ES-I3 (cell line): ENCODE measurements around the gene ST6GAL2.

ENCODE experiments used
- H3K36me3 ChIP-seq: 2 replicates; pipeline ENCODE4 v1.6.1; 2013; ENCODE audit warnings: mild to moderate bottlenecking, low read length, control low read depth, moderate library complexity; ENCODE audit not compliant: insufficient read depth
- H3K4me1 ChIP-seq: 2 replicates; pipeline ENCODE4 v1.6.1; 2013; ENCODE audit warnings: mild to moderate bottlenecking, control low read depth, low read length; ENCODE audit not compliant: insufficient read depth
- H3K9ac ChIP-seq: 2 replicates; pipeline ENCODE4 v1.6.1; 2013; ENCODE audit warnings: low read depth, mild to moderate bottlenecking, low read length, moderate library complexity
- H3K9me3 ChIP-seq: 2 replicates; pipeline ENCODE4 v1.6.1; 2013; ENCODE audit warnings: mild to moderate bottlenecking, low read length, moderate library complexity; ENCODE audit not compliant: control insufficient read depth, insufficient read depth

Gene ST6GAL2

DNA sequence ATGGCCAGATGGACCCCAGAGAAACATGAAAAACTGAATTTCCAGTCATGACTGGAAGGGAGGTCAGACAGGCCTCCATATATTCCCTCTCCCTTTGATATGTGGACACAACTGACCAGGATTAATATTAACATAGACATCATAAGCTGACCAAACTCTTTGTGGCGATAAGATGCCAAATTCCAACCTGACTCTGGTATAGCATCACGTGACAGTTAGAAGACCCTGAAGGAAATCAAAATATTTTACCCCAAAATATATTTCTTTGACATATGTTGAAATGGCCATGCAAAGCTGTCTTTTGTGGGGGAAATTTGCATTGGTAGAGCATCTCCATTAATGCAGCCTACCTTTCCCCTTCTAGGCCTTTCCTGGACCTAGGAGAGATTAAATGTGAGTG lies 36.7 kb downstream of the ST6GAL2 start:
- Histone ChIP-seq H3K36me3 (no peaks in the 10 kb centered on the region), H3K9me3 (no peaks in the 10 kb centered on the region)

GRCh38 chr2:106847366-106847765 lies 38.6 kb downstream of the ST6GAL2 start:
- Histone ChIP-seq H3K9me3 (no peaks in the 10 kb centered on the region), H3K36me3 (no peaks in the 10 kb centered on the region), H3K4me1 (peaks cover 18% of the 10 kb centered on the region), H3K9ac (no peak overlapping the region)

More for the DNA sequence above, 36.7 kb downstream of the ST6GAL2 start:
- H3K4me1 ChIP-seq, result peaks cover 23% of the 10 kb centered on the region
- H3K9ac ChIP-seq, result no peak overlapping the region

GRCh38 chr2:106845716-106846115 lies 40.3 kb downstream of the ST6GAL2 start:
- no peak overlapping the region for H3K9ac ChIP-seq
- no peaks in the 10 kb centered on the region for H3K9me3 ChIP-seq
- peaks cover 8% of the 10 kb centered on the region; the same call in 1 of the 2 replicates for H3K4me1 ChIP-seq
- H3K36me3 ChIP-seq, result no peaks in the 10 kb centered on the region

GRCh38 chr2:106843910-106844250 lies 42.1 kb downstream of the ST6GAL2 start:
- Histone ChIP-seq H3K36me3 (no peaks in the 10 kb centered on the region), H3K9ac (no peak overlapping the region), H3K4me1 (peaks cover 8% of the 10 kb centered on the region; the same call in 1 of the 2 replicates), H3K9me3 (no peaks in the 10 kb centered on the region)

DNA sequence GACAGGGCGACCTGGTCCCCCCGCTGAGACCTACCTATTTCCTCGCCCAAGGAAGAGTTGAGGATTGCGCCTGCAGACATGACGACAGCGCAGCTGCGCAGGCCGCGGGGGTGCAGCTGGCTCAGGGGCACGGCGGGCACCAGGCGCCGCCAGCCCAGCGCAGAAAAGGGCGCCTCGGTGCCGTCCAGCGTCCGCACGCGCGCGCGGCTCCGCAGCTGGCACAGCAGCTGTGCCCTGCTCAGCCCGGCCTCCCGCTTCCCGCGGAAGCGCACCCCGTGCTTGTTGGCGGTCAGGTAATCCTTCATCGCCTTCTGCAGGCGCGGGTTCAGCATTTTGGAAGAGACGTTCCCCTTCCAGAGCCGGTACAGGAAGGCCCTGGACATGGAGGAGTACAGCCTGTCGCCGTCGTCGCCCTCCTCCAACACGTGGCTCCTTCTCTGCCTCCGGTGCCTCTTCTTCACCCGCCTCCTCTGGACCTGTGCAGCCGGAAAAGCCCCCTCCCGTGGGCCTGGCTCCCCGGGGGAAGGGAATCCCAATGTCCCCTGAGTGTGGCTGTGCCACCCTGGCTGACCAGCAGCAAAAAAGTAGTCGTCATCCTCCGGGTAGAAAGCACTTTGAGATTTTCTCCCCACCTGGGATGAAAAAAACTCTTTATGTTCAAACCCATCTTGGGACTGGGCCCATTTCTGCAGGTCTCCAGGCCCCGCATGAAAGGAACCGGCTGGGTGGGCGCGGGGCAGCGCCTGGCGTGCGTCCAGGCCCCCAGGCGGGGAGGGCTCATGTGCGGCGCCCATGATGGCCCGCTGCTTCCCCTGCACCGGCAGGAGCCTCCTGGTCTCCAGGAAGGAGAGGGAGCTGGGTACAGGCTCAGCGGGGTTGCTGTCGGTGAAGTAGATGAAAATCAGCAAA lies 42.7 kb downstream of the ST6GAL2 start:
- Histone ChIP-seq H3K4me1 (peaks cover 3% of the 10 kb centered on the region; the same call in 1 of the 2 replicates), H3K9me3 (no peaks in the 10 kb centered on the region), H3K36me3 (no peaks in the 10 kb centered on the region), H3K9ac (no peak overlapping the region)

DNA sequence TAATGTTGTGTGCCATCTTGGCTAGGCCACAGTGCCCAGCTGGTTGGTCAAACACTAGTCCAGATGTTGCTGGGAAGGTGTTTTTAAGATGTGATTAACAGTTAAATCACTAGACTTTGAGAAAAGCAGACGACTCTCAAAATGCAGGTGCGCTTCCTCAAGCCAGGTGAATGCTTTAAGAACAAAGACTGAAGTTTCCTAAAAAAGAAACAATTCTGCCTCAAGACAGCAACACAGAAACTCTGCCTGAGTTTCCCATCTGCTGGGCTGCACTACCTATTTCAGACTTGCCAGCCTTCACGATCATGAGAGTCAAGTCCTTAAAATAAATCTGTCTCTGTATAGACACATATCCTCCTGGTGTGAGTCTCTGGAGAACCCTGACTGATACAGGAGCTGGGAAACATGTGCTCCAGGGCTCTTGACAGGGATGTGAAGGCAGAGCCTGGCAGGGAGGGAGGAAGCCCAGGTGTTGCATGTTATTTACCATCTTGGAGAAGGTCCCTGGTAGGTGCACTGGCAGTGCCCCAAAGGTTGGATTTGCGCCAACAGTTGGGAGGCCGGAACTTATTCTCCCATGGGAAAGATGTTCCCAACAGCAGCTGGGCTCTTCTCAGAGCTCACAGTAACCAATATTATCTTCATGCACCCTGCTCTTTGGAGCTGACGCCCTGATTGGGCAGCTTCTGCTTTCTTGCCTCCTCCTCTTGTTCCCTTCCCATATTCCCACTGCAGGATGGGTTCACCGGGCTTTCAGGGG lies 43.9 kb downstream of the ST6GAL2 start:
- Histone ChIP-seq H3K9ac (no peak overlapping the region), H3K9me3 (no peaks in the 10 kb centered on the region), H3K36me3 (no peaks in the 10 kb centered on the region), H3K4me1 (no peaks in the 10 kb centered on the region; the same call in 1 of the 2 replicates)

DNA sequence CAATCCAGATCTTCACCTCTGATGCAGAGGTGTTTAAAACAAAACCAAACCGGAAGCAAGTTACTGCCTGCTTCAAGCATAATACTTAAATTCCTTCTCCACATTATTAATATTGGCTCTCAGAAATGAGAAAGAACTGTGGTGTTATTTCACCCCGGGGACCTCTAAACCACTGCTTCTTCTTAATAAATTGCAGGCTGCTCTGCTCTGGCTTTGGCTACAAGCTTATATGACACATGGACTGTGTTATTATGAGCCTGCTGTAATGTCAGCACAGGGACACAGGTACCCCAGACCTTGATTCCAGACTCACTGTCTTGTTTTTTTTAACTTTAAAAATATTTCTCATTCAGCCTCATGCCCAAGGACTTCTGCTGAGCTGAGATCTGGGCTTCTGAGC lies 45.1 kb downstream of the ST6GAL2 start:
- no peaks in the 10 kb centered on the region; the same call in 1 of the 2 replicates for H3K4me1 ChIP-seq
- H3K9ac ChIP-seq, result no peak overlapping the region
- no peaks in the 10 kb centered on the region for H3K36me3 ChIP-seq
- H3K9me3 ChIP-seq, result no peaks in the 10 kb centered on the region

DNA sequence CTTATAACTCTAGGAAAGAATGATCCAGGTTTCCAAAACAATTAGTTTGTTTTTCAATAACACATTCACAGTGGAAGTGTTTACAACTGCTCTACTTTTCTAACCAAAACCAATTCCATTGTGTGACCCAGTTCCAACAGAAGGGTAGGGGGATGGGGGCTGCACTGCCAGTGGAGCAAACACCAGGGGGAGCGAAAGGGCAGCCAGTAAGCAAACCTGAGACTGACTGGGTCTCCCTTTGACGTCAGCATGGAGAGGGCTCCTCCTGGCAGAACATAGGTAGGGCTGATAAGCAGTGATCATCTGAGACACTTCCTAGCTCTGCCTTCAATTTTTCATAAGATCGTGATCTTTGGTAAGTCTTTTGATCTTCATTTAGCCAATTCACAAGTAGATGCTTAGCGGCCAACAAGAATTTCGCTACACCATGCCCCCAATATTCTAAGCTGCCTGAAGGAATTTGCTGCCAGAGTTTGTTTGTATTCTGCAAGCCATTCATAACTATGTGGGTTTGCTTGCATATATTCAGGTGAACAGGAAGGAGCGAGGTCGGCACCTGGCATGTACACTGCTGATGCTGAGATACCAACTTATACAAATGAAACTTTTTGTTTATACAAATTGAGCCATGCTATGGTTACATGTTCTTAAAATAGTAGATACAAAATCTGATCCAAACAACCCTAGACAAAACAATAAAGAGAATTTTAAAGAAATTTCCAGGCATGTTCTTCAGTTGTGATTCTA lies 45.9 kb downstream of the ST6GAL2 start:
- H3K9me3 ChIP-seq, result no peaks in the 10 kb centered on the region
- H3K4me1 ChIP-seq, result no peaks in the 10 kb centered on the region; the same call in 1 of the 2 replicates
- H3K9ac ChIP-seq, result no peak overlapping the region
- no peaks in the 10 kb centered on the region for H3K36me3 ChIP-seq

- no peaks in the 10 kb centered on the region for H3K9me3 ChIP-seq
- H3K9ac ChIP-seq, result no peak overlapping the region
- H3K4me1 ChIP-seq, result no peaks in the 10 kb centered on the region; the same call in 1 of the 2 replicates
- H3K36me3 ChIP-seq, result no peaks in the 10 kb centered on the region
Measured at GRCh38 chr2:106833256-106833655, 52.7 kb downstream of the ST6GAL2 start.

- Histone ChIP-seq H3K4me1 (no peaks in the 10 kb centered on the region), H3K36me3 (no peaks in the 10 kb centered on the region), H3K9ac (no peak overlapping the region), H3K9me3 (no peaks in the 10 kb centered on the region)
Measured at GRCh38 chr2:106831816-106832569, 54.0 kb downstream of the ST6GAL2 start.

GRCh38 chr2:106831241-106831640 lies 54.7 kb downstream of the ST6GAL2 start:
- Histone ChIP-seq H3K9me3 (no peaks in the 10 kb centered on the region), H3K9ac (no peak overlapping the region), H3K4me1 (no peaks in the 10 kb centered on the region), H3K36me3 (no peaks in the 10 kb centered on the region)

- H3K9ac ChIP-seq, result no peak overlapping the region
Measured at GRCh38 chr2:106830191-106830590, 55.8 kb downstream of the ST6GAL2 start.

DNA sequence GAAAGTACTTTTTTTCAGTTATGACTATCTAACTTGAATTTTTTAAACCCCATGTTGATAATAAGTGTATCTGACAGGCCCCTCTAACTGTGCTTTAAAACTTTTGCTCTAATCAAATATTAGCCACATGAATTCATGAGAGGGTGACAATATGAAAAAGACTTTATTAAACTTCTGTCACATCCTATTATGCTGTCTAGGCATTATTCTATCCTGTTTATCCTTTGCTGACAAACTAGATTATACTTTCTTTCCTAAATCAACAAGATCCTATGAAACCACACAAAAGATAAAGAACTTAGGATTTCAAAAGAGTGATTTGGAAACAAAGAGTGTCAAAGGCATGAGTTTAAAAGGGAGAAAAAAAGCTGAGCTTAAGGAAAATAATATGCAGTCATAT lies 57.8 kb downstream of the ST6GAL2 start:
- no peaks in the 10 kb centered on the region for H3K4me1 ChIP-seq
- no peaks in the 10 kb centered on the region for H3K9me3 ChIP-seq
- no peak overlapping the region for H3K9ac ChIP-seq
- no peaks in the 10 kb centered on the region for H3K36me3 ChIP-seq

More at GRCh38 chr2:106830191-106830590, 55.8 kb downstream of the ST6GAL2 start:
- Histone ChIP-seq H3K36me3 (no peaks in the 10 kb centered on the region), H3K9me3 (no peaks in the 10 kb centered on the region), H3K4me1 (no peaks in the 10 kb centered on the region)

DNA sequence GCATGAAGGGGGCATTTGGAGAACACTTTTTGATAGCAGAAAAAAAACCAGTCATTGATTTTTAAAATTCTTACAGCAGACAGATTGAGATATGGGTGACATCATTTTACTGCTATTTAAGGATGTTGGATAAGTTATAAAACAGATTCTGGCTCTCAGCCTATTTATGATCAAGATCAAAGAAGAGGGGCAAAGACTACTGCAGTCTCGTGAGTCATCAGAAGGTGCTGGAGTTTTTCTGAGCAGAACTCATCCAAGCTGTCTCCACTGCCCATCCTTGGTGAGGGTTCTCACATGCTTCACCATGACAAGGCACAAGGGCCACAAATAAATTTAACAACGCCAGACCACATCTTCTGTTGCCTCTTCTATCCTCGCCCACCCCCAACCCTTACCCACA lies 58.8 kb downstream of the ST6GAL2 start:
- Histone ChIP-seq H3K36me3 (no peaks in the 10 kb centered on the region), H3K4me1 (no peaks in the 10 kb centered on the region), H3K9ac (no peak overlapping the region), H3K9me3 (no peaks in the 10 kb centered on the region)
